Stimulated activated CD4-positive, alpha-beta T cell treated with anti-CD3 and anti-CD28 coated beads, Interleukin-1b, Interleukin-23, amount 100 ng/mL, for 48 hours (primary cell): ENCODE measurements around the gene ATP8A1.

Experiments used
- DNase-seq: peaks from one replicate; pipeline ENCODE4 v3.0.0-alpha.2; 2020

ATP8A1 gene

DNA sequence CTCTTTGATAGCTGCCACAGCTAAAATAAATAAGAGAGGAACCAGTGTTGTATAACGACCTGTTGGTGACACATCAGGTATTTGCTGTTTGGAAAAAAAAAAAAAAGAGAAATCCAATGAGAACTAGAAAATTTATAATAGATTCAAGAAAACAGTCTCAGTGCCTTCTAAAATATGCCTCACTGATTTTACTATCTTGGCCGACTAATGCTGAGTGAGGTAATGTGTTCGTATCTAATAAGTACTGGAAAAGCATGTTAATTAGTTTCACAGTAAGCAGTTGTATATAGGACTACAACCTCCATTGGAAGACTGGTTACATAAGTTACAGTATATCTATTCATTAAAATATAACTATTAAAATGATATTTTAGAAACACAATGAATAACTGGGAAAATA, 32.4 kb downstream of the ATP8A1 start:
- no peak for DNase-seq

DNA sequence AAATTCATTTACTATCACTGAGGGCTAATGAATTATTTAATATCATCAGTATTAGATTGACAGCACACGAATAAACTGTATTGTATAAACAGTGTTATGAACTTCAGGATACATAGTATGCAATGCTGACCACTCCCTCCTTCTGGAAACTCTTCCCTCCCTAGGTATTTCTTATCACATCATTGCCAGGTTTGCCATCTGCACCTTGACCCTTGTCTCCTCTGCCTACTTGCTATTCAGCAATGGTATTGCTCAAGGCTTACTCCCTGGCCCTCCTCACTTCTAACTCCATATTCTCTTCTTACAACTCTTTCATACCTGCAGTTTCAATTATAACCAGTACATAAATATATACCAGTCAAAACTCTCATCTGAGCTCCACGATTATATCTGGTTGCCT, 38.9 kb downstream of the ATP8A1 start:
- DNase-seq, result no peak

DNA sequence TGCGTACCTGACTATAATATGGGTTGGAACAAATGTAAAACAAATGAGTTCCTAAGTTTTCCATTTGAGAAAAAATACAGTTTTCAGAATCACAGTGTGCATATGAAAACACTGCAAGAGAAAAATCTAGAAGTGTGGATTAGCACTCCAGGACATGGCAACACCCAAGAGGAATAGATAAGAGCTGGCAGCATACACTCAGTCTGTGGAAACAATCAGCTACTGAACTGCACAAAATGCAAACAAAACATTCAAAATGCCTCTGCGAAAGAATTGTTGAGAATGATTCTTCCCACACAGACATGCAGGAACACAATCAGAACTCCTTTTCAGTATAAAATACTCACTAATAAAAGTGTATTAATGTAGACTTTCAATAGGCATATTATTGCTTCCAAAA, 39.9 kb downstream of the ATP8A1 start:
- DNase-seq, result no peak

DNA sequence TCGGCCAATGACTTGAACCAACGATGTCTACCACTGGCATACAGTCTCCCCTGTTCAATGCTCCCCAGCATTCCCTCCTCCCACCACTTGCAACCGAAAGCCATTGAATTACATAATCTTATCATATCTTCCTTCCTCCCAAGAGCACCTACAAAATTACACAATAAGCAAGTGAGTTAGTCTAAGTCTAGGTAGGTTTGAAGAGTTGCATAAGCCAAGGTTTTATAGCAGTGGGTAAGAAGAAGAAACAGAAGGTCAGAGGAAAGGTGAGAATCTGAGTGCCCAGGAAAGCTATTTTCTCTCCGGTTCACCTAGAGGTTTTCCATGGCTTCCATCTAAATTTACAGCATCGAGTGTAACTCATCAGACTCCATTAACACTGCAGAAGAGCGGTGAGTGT, 40.3 kb downstream of the ATP8A1 start:
- no peak for DNase-seq

DNA sequence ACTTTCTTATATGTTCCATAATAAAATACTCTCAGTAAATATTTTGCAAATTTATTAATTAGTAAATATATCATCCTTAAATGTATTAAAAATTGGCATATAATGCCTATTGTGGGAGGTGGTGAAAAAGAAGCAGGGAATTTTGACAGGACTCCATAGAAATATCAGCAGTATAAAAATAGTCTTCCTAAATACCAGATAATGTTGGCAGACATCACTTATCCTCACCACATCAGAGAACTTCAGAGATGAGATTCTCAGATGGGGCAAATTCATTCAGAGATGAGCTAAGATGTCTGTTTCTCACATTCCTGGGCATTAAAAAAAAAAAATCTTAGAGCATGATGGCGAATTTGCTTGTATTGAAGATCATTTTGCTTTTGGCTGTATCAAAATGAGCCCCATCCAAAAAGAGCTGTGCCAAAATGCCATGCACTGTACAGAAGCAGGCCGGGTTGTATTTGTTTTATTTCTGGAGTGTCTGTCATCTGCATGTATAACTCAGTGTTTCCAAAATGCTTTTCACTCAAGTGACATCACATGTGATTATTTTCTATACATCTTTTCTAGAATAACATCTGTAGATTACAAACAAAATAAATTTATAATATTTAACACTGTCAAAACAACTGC, 41.7 kb downstream of the ATP8A1 start:
- no peak for DNase-seq

DNA sequence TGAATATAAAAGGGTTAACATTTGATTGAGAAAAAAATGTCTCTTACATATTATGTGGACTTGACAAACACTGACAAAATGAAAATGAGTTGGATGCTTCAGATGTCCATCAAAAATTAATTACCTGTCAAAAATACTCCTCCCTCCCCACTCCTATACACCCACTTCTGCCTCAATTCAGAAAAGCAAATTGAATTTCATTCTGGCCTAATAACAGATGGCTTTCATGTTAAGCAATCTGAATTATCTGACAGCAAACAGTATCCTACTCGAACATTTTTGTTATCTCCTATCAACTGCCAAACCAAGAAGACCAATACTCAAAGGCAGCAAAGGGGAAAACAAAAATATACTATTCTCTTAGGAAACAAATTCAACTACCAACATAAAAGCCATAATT, 44.0 kb downstream of the ATP8A1 start:
- DNase-seq, result no peak

DNA sequence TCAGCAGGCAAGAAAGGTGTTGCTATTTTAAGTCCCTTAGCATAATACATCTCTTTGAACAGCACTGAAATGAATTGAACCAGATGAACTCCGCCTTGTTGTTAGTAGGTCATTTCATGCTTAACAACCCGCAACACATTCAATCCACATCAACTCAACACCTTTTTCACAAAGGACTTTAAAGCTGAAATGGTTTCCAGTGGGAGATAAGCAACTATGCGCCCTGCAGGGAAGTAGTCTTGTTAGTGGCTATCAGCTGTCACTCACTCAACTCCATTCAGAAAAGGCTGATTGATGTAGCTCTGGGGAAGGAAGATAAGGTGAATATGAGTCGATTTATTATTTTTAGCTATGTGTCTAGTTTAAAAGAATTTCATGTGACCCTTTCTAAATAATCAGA, 46.0 kb downstream of the ATP8A1 start:
- DNase-seq, result no peak

DNA sequence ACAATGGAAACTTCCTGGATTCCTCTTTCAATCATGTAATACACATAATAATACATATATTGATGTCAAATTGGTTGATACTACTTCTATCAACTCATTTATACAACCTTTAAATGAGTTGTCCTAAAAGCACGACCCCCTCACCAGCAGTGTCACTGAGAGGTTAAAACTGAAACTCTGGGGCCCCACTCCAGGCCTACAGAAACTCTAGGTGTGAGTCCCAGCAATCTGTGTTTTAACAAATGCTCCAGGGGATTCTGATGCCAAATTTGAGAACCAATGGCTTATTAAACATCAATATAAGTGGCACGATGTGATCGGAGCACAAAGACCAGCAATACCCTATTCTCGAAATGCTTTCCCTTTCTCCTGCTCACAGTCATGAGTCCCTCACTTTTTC, 47.9 kb downstream of the ATP8A1 start:
- DNase-seq, result peak; percentile 16

DNA sequence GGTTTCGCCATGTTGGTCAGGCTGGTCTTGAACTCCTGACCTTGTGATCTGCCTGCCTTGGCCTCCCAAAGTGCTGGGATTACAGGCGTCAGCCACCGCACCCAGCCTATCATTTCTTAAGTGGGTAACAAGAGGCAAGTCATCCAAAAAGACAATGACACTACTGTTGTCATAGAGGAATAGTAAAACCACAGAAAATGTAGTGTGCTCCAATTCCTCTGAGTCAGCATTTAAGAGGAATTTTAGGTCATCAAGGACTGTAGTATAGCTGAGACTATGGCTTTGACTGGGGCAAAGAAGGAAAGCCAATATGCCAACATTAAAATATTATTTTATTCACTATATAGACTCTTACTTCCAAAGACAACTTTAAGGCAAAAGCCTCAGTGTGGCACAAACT, 48.4 kb downstream of the ATP8A1 start:
- peak; percentile 26 for DNase-seq

DNA sequence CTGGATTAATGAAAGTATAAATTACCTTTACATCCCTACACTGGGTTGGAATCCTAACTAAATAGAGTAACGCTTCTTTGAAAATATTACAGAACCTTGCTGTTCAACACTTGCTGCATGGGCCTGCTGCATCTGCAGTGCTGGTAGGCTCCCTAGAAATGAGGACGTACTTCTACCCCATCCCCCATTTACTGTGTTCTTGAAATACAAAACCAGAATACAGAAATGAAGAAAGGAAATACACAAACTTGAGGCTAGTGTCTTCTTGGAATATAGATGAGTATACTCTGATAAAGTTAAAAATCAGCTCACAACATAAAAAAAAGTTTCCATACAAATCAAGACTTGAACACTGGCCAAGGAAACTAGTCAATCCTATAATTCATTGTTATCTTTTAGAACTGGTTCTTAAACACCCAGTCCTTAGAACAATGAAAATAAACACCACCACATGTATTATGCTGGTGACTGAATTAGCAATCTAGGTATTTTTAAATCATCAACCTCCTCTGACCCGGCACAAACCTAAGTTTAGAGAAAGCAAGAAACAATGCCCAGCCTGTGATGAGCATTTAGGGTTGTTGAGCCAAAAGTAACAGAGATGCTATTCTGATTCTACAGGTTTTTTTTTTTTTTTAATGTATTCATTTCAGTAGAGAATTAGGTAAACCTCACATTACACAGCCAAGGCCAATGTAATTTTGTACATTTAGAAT, 49.7 kb downstream of the ATP8A1 start:
- DNase-seq, result no peak

DNA sequence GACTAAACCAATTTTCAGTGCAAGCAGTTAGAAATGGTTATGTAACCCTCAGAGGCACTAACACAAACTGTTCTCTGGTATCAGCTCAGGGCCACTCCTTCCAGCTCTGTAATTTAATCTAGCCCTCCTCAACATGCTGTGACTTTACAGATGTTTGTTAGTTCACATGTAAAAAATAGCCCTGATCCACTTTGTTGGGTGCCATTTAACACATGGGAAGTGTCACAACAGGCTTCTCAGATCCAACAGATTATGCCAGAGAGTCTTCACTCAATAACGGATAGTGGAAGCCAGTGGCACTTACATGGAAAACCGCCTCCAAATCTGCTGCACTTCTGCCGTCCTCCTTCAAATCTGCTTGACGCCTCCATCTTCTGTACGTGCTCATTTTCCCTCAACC, 51.6 kb downstream of the ATP8A1 start:
- DNase-seq, result no peak

DNA sequence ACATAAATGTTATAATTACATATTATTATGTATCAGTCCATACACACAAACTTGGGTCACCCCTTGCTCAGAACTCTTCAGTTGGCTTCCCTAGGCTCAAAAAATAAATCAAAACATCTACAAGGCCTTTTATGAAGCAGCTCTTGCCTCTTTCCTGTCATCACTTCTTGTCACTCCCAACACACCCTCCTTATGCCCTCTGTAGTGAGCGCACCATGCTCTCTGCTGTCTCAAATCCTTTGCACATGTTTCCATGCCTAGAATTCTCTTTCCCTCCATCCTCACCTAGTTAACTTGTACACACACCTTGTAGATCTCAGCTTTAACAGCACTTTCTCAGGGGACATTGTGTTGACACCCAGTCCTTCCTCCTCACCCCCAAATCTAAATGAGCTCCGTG, 53.0 kb downstream of the ATP8A1 start:
- no peak for DNase-seq

DNA sequence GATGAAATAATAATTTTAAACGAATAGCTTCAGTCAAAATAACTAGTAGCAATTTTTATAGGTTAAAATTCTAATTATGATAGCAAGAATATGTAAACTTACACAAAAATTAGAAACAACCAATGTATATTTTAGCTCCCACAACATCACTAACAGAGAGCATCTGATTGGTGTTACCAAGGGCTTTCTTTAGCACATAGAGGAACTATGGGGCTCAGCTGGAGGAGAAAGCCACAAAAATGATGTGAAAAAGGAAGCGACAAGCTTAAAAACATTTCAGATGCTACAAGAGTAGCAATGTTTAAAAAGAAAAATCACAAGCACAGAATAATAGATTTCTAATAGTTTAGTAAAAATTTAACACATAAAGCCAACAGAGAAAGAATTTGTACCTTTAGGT, 56.3 kb downstream of the ATP8A1 start:
- no peak for DNase-seq

DNA sequence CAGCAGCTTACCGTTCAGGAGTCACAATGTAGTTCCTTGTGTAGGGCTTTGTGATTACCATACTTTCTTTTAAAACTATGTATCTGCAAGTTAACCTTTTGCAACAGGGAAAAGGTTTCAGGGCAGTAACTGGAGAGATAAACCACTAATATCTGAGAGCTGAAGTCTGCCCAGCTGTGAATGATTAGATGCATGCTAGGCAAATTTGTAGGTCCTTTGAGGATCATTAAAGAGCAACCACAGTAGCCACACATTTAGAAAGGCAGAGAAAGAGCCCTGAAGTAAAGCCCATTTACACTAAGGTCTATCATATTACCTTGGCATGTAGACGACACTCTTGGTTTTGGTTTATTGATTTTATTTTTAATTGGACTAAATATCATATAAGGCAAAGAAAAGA, 60.0 kb downstream of the ATP8A1 start:
- DNase-seq, result no peak

DNA sequence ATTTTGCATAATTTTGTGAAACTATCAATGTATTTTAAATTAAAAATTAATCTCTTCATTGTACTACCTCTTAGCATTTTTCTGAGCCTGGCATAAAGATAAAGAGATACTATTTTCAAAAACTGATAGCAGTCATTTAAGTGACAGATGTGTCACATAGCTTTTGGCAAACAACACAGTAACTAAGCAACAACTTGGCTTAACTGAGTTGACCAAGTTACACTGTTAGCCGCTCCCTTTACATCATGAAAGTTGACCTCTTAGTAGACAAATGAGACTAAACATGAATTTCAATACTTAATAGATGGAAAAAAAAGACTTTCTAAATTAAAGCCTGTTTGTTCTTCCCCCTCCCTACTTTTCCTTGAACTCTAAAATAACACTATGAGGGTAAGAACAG, 62.0 kb downstream of the ATP8A1 start:
- DNase-seq, result no peak

DNA sequence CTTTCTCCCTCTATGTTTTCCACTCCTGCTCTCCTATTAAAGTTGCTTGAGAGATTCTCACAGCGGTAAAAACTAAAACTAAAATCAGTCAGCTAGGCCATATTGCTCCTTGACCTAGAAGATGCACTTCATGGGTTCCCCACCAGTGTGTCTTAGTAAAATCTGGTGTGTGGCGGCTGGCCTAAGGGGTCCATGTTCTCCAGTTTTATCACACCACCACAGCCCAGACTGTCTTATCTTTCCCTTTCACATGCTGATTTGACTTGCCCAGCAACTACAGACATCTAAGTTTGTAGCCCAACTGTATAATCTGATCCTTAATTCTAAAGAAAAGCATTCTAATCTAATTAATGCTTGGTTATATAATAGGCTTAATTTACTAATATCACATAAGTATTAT, 68.0 kb downstream of the ATP8A1 start:
- DNase-seq, result no peak

DNA sequence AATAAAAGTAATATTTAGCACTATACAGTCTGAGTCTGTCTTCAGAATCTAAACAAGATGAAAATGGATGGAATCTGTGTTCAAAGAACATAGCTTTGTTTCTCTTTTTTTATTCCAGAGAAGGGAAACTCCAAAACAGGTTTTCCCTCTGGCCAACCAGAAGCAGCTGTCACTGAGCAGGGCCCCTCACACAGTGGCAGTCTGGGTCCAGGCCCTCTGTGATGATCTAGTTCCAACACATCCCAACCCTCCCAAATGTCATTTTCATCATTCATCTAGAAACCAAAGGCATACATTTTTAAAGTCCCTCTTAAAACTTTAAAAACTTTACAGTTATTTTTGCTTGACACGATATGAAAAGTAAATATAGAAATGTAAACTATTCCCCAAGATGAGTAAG, 70.1 kb downstream of the ATP8A1 start:
- DNase-seq, result no peak

DNA sequence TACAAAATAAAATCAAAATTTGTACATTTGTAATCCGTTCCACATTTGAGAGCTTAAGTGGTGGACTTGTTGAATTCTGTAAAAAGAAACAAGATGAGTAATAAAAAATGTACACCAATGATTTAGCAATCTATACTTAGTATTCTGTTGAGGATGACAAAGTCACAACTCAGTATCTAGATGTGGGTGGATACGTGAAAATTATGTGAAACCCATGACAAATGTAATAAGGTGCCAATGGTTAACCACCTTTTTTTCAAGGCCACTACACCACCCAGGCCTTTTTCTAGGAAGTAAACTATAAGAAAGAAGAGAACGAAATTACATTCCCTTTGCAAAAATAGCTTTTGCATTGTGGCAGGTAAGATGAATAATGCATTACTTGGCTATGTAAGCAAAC, 77.0 kb downstream of the ATP8A1 start:
- DNase-seq, result no peak

DNA sequence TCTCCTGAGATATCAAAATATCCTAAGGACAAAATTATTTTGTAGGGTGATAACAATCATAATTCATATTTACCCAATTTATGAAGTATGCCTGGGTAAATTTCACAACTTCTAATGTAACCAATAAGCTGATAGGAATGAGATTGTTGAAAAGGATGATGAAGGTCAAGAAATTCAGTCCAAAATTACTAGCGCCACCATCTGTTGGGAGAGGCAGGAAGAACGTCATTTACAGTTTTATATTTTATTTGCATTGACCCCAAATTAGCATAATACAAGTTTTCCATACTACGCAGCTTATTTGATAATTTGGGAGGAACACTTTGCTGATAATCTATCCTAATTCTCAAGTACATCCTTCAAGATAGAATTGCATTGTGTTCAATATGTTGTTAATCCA, 78.7 kb downstream of the ATP8A1 start:
- no peak for DNase-seq

DNA sequence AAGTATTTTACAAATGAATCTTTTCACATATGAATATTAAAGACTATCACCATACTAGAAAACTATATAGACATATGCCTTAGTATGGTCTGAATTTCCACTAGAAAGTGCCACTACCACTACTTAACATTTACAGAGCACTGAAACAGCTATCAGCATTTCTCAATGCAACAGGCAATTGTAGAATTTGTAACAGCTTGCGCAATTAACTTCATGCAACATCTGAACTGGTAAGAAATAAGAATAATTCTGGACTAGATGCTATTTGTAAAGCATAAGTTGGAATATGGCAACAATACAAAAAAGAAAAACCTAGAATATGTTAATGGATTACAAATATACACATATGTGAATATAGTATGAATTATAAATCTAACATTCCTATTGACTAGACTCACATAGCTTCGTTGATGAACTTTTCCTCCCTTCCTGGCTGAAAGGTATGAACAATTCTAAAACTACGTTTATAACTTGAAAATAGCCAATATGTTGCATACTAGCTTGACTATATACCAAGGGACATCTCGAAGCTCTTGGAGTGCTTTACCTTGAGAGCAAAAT, 82.0 kb downstream of the ATP8A1 start:
- DNase-seq, result no peak

DNA sequence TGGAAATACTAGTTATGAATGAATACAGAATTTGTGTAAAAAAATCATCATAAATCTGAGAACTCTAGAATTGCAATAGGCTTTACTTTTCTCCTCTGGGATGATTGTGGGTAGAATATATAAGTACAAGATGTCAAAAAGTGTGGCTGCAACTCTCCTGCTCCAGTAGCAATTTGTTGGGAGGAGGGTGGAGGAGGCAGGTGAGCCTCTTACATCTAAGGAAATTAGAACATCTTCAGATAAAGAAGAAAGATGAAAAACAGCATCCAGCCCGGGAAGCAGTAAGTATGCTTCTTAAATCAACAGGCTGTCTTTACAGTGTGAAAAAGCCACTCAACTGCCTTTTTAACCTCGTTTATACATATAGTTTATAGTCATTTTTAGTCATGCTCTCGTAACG, 83.7 kb downstream of the ATP8A1 start:
- no peak for DNase-seq

DNA sequence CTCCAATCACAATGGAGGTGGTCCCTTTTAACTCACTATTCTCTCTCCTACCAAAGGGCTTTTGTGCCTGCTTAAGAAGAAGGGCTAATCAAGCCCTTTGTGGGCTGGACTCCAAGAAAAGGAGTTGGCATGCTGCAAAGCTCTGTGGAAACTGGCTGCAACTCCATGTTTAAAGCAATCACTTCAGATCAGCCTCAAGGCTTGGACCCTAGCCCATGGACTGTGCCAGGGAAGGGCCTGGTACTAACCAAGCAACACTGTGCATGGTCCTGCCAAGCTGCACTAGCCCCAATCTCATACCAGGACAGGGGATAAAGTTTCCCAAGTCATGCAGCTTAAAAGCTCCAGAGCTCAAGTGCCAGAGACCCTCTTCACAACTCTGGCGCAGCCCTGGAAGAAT, 86.7 kb downstream of the ATP8A1 start:
- no peak for DNase-seq

DNA sequence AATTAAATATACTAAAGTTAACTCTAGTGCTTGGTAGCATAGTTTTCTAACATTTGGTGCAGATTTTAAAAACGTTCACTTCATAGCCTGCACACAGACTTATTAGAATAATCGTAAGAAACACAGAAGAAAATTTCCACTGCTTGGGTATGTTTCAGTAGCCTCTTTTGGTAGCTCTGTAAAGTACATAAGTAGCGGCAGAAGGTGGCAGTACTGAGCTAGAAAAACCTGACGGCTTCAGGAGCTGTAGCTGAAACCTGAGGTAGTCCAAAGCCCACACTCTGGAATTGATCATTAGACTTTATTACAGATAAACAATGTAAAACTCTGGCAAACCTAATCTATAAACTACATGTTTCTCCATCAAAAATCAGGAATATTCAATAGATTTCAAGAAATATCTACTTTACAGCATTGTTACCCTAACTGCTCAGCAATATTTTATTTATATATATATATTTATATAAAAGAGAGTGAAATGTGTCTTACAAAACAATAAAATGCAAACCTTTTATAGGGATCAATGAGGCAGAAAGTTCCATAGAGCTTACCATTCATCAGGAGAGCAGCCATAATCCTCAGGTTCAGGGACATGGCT, 88.2 kb downstream of the ATP8A1 start:
- DNase-seq, result peak; percentile 57

DNA sequence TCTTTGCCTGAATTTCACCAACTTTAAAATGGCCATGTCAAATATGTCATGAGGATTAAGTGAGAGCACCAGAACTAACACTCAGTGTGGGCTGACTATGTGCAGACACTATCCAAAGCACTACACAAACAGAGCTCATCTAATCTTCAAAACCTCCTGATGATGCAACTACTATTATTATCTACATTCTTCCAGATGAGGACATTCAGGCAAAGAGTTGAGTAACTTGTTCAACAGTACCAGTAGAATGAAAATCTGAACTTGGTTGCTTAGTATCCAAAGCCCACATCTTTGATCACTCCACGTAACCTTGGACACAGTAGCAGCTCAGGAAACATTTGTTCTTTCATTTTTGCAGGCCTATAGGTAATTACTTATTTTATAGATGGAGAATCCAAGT, 90.1 kb downstream of the ATP8A1 start:
- DNase-seq, result no peak
